AG04449 (cell line): ENCODE measurements around the gene FBXW8.

Source experiments
- CTCF ChIA-PET: fragments of 350-600 bp; formaldehyde crosslinking; extraction: SDS; loops from one replicate; lab custom pipeline; 2021; ENCODE audit warnings: antibody characterized with exemption; lab: Yijun Ruan, JAX
- POLR2A ChIA-PET: fragments of 400-600, 350-600 bp; formaldehyde crosslinking; extraction: SDS; loops from one replicate; lab custom pipeline; 2020; ENCODE audit warnings: antibody characterized with exemption, inconsistent platforms; lab: Yijun Ruan, JAX
- DNase-seq: peaks from one replicate; pipeline ENCODE4 v3.0.0-alpha.2; 2010; ENCODE audit warnings: low read depth, low spot score
- H3K4me3 ChIP-seq: 2 replicates; pipeline ENCODE4 v1.5.1; 2011; ENCODE audit warnings: low read depth, mild to moderate bottlenecking, control low read depth, low read length
- TF ChIP-seq, protein P1 (sequence below): IDR thresholded peaks from one replicate; pipeline ENCODE4 v1.5.1; 2011; ENCODE audit warnings: mild to moderate bottlenecking, moderate library complexity, low read length, control low read depth, inconsistent platforms; ENCODE audit not compliant: insufficient read depth; ENCODE audit errors: missing control alignments

FBXW8 gene

DNA sequence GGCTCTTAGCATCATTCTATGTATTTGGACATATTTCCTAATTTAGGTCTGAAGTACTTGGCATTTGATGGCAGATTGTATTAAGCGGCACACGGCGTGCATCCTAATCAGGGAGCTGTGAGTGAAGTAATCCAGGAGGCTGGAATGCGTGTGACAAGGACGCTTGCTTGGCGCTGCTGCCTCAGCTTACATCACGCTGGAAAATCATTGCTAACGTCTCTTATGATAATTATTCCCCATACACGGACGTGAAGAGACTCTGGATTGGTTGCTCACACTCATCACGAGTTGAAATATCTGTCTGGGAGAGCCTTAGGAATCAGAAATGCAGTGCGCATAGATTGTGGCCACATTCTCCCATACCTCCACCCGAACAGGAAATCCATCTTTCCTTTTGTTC, 85.3 kb downstream of the FBXW8 start:
- CTCF ChIA-PET: no interaction called here
- no peak for DNase-seq
- no peak overlapping the region for H3K4me3 ChIP-seq
- TF ChIP-seq, protein P1, sequence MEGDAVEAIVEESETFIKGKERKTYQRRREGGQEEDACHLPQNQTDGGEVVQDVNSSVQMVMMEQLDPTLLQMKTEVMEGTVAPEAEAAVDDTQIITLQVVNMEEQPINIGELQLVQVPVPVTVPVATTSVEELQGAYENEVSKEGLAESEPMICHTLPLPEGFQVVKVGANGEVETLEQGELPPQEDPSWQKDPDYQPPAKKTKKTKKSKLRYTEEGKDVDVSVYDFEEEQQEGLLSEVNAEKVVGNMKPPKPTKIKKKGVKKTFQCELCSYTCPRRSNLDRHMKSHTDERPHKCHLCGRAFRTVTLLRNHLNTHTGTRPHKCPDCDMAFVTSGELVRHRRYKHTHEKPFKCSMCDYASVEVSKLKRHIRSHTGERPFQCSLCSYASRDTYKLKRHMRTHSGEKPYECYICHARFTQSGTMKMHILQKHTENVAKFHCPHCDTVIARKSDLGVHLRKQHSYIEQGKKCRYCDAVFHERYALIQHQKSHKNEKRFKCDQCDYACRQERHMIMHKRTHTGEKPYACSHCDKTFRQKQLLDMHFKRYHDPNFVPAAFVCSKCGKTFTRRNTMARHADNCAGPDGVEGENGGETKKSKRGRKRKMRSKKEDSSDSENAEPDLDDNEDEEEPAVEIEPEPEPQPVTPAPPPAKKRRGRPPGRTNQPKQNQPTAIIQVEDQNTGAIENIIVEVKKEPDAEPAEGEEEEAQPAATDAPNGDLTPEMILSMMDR: no peak
- POLR2A ChIA-PET: no interaction called here

DNA sequence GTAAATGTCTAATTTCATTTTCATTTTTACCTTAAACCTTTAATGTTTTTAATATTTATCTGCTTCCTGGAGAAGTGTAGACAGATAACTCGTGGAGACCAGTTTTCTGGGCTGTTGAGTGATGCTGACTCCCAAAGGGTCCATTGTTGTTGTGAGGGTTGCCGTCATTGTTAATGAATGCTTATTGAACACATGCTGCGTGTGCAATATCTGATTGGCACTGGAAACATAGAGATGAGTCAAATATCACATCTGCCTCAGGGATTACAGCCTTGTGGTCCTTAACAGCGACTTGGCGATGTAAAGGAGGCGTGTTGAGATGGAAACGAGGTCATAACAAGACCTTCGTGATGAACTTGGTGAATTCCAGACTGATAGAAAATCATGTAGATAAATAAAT, 85.9 kb downstream of the FBXW8 start:
- TF ChIP-seq, protein P1: no peak
- no peak for DNase-seq
- ChIA-PET POLR2A (no interaction called here), CTCF (no interaction called here)
- H3K4me3 ChIP-seq: no peak overlapping the region

DNA sequence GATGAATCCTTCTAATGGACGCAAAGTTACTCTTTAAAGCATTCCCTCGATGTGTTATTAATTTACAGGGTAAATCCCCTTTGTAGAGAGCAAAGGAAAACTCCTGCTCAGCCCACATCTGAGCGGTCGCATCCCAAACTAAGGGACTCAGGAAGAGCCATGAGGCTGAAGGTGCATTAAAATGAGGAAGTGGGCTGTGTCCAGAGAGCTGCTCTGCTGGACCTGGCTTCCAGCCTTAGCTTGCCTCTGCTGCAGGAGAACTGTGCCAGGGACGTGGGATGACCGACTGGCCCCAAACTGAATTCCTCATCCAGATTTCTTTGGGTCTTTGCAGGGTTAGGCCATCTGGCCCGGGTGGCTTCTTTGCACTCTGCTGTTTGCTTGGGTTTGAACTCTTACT, 88.3 kb downstream of the FBXW8 start:
- no peak for DNase-seq
- ChIA-PET POLR2A (no interaction called here), CTCF (no interaction called here)
- H3K4me3 ChIP-seq: no peak overlapping the region
- TF ChIP-seq, protein P1: no peak

DNA sequence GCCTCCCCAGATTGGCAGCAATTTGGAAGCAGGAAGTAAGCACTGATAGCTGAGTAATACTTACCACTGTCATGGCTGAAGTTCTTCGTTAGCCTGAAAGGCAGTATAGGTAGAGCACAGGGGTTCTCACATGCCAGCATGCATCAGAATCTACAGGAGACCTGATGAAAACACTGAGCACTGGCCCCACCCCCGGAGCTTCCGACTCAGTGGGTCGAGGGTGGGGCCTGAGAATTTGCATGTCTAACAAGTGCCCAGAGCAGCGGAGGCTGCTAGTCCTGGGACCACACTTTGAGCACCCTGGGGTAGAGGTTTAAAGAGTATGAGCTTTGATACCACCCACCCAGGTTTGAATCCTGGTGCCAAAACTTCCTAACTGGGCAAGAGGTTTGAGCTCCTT, 89.6 kb downstream of the FBXW8 start:
- no peak overlapping the region for H3K4me3 ChIP-seq
- no peak for DNase-seq
- ChIA-PET POLR2A (interaction anchor here (0.9 kb wide), 1 partner anchor 18 kb away, joined by 4 read pairs; no protein-coding TSS in a partner anchor), CTCF (interaction anchor here (1.1 to 1.8 kb wide), 3 partner anchors 9 to 26 kb away, joined by 3 to 7 read pairs (median 5); no protein-coding TSS in a partner anchor)
- TF ChIP-seq, protein P1: no peak

DNA sequence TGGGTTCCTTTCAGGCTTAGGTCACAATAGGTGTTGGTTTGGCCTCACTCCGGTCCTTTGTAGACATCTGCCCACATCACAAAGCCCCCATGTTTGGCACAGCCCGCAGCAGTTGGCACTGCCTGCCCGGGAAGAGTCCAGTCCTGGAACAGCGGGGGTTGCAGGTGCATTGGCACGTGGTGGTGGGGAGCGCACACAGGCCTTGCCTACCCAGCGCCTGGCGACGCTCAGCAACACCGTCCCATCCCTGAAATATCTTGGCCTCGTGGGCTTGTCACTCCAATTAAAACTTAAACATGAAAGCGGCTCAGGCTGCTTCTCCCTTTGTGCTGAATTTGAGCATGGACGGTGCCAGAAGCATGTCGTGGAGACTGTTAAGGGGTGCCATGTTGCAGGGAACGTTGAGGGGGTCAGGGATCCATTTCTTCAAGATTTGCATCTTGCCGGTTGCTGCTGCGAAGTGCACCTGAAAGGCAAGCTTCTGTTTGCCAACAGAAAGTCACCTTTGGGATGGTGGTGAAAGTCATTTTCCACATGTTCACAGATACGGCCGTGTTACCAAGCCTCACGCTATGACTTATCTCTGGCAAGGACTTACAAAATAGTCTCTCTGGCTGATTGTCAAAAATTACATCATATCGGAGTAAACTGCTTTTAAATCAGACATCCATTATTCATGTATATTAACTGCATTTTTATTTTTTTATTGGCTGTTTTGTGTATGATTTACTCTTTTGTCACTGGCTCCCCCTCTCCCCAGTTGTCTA, 91.5 kb downstream of the FBXW8 start:
- ChIA-PET POLR2A (no interaction called here), CTCF (interaction anchor here (1.8 kb wide), 1 partner anchor 10 kb away, joined by 7 read pairs; no protein-coding TSS in a partner anchor)
- TF ChIP-seq, protein P1: no peak
- no peak for DNase-seq
- no peak overlapping the region for H3K4me3 ChIP-seq

DNA sequence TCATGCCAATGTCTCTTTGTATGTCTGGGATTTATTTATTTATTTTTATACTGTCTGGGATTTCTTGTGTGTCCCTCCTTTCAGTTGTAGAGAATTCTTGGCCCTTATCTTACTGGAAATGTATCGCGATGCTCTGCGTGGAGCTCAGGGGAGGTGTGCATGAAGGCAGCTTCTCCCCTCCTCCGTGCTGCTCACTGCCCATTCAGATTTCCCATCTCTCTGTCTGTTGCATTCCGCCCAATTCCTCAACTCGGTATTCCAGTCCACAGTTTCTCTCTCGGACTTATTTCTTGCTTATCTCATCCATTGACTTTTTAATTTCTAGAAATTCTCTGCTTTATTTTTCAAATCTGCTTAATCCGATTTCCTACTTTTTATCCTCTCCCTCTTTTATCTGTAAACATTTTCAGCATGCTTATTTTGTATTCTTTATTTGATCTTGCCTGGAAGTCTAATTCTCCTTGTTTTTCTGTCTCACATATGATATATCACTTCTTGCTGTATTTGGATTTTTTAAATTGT, 93.2 kb downstream of the FBXW8 start:
- no peak overlapping the region for H3K4me3 ChIP-seq
- POLR2A ChIA-PET: no interaction called here
- TF ChIP-seq, protein P1: no peak
- CTCF ChIA-PET: no interaction called here
- DNase-seq: no peak
